Measurements from ENCODE around the gene FBXW7.

Gene FBXW7

DNA sequence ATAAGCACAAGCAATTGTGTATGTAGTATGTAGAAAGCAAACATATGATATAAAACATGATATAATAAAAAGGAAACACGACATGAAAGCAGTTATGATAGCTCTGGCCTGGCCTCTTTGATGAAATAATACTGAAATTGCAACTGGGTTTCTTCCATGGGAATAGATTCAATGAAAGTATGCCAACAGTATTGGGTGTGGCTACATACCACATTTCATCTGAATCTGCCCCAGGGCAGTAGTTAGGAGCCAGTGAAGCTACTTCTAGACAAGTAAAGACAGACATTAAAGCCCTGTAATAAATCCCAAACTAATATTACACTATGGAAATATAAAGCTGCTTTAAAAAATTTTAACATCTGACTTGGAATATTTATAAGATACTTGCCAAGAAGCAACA is 207.3 kb downstream of the FBXW7 start:
- no peak for DNase-seq (ENCODE audit: low spot score)

DNA sequence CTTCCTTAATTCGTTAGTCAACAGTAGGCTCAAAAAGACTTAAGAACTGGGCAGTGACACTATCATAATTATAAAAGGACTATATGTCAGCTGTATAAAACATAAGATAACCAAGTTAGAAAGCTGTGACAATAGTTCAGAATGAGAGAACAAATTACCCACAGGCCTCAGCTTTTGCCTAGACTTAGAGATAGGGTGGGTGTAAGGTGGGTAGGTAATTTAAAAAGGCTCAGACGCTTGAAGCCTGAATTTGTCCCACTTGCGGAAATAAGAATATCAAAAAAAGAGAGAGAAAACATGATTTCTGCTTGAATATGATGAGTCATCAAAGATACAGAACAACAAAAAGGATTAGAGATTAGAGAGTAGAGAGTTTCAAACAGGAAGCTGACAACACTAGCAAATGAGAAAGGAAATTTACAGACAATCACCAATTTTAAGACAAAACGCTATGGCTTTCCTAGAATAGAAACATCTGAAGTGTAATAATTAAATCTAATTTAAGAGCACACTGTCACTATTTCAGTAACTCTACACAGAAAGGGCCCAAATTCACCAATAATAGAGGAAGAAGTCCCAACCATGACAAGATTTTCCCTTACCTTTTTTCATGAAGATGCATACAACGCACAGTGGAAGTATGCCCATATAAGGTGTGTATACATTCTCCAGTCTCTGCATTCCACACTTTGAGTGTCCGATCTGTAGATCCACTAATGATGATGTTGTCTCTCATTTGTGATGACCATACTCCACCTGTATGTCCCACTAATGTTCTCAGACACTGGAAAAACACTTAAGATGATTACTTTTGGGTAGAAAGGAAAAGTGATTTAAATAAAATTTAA is 208.1 kb downstream of the FBXW7 start:
- no peak for DNase-seq (ENCODE audit: low spot score)

DNA sequence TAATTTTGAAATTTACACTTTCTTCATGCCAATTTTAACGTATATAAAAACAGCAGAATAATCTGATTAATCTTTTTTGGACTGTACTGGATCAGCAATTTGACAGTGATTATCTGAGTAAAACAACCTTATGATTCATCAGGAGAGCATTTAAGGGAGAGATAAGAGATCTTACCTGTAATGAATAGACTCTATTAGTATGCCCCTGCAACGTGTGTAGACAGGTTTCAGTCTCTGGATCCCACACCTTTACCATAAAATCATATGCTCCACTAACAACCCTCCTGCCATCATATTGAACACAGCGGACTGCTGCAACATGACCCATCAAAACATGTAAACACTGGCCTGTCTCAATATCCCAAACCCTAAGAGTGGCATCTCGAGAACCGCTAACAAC is 210.1 kb downstream of the FBXW7 start:
- DNase-seq (ENCODE audit: low spot score) = no peak

- no peak for DNase-seq (ENCODE audit: low spot score)
These were observed 212.7 kb downstream of the FBXW7 start for GRCh38 chr4:152323221-152323620.

DNA sequence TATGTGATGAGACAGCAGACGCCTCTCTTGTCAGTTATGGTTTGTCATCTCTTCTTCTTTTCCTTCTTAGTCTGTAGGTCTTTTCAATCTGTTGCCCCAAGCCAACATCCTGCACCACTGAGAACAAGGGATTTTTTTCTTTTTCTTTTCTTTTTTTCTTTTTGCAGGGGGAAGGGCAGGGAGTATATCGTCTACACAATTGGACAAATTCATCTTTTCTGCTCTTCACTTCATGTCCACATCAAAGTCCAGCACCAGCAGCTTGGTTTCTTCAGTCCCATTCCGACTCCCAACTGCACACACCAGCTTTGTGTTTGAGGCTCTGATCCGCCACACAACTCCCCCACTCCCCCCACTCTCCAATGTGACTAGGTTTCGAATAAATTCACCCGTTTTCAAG is 213.2 kb downstream of the FBXW7 start:
- no peak for DNase-seq (ENCODE audit: low spot score)

- DNase-seq (ENCODE audit: low spot score) = no peak
These were observed 214.0 kb downstream of the FBXW7 start for GRCh38 chr4:152321923-152322322.

DNA sequence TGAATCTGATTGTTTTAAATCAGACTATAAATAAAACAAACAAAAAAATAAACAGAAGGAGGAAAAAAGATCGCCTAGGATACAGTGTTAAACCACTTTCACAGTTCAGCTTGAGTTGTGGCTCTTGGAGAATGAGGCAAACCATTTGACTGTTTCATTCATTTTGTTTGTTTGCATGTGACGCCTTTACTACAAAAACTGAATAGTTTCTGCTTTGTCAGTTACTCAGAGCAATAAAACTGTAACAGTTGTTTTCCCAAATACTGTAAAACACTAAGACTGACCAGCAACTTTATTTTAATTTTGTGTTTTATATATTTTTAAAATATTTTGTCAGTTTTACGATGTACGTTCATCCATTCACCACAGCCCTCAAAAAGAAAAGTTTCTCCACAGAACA is 214.5 kb downstream of the FBXW7 start:
- no peak for DNase-seq (ENCODE audit: low spot score)

DNA sequence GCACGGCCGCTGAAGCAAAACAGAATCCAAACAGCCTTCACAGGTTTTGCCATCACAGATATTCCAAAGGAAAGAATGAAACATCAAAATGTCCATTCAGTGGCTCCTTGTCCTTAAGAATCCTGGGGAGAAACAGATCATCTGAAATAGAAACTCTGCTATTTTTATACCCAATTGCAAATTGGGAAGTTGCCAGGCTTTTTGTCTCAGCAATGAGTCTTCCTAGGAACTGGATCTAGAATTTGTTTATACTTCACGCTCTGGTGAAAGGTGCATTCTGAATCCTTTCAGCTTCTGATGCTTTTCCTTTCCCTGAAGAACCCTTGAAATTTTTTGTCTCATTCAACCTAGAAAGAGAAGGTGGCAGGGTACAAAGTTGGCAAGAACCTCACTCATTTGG is 218.9 kb downstream of the FBXW7 start:
- DNase-seq (ENCODE audit: low spot score) = no peak

DNA sequence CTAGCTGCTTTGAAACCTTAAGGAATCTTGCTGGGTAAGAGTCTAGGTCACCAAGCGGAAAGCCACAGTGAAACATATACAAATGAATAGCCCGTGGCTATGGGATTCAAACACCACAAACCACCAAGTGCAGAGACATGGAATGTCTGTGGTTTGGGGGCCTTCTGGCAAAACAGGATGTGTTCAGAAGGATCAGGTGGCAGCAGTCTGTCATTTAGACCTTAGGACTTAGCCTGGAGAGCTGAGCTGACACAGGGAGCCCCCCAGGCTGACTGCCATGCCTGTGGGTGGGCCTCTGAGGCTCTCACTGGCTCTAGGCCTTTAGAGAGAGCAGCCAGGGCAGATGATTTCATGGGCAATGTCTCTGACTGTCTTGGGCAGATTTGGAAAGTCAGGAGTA is 225.6 kb downstream of the FBXW7 start:
- no peak for DNase-seq (ENCODE audit: low spot score)

DNA sequence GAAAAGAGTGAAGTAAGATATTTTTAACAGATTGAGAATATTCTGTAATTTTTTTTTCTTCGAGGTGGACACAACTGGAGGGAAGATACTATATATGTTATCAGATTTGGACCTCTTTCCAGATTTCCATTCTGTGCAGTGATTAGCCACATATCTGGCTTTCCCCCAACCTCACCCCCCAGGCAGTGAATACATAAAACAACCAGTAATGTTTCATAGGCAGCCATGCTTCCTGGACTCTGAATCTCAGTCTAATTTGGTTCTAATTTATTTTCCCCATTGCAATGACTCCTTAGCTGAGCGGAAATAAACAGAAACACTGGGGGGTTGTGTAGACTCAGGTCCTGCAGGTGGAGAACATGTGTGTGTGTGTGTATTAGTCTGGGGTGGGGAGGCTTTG is 226.5 kb downstream of the FBXW7 start:
- no peak for DNase-seq (ENCODE audit: low spot score)

DNA sequence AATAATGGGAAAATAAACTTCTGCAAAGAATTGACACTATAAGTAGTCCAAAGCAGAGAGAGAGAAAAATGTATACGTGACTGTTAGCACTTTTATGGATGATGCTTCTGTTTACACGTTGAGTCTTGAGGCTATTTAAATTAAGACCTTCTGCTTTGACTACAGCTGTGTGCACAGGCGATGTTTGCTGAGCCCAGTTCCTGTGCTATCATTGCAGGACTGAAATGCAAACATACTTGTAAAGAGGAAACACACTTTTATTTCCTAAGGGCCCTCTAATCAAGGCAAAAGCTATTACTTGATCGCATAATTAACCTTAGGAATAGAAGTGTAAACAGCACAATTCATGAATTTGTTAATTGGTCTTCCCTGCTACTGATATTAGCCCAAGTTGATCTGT is 226.9 kb downstream of the FBXW7 start:
- DNase-seq (ENCODE audit: low spot score) = no peak

GRCh38 chr4:152307669-152308068 is 228.2 kb downstream of the FBXW7 start:
- DNase-seq (ENCODE audit: low spot score) = no peak

DNA sequence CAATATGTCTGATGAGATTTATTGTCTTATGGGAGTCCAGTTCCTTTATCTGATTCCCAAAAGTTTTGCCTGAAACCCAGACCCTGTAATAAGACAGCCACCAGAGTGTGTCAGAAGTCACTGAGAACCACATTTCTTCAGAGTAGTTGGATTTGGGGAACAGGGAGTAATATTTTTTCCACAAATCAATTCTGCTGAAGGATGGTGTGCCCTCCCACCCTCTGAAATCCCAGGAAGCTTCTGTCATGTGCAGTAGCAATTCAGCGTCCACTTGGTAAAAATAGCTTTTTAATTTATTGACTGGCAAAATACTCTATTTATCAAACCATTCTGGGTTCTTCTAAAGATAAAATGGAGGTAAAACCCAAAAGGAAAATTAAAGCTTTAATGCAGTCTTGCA is 229.4 kb downstream of the FBXW7 start:
- DNase-seq (ENCODE audit: low spot score) = no peak

DNA sequence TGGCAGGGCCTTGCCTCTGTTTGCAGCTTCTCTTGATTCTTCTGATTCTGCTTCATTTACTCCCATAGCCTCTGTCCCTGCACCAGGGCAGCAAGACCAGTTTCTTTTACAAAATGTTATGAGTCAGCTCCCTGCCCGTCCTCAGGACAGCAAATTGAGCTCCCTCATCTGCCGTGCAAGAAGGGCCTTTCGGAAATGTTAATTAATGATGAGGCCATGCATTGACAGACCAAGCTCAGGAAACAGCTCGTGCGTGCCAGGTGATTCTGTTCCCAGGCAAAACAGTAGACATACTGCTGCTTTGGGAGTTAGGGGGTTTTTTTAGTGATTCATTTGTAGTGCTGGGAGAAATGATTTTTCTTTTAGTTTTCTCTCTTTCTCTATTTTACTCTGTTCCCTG is 231.7 kb downstream of the FBXW7 start:
- DNase-seq (ENCODE audit: low spot score) = no peak

- DNase-seq (ENCODE audit: low spot score) = no peak
These were observed 234.5 kb downstream of the FBXW7 start for GRCh38 chr4:152301381-152301780.

GRCh38 chr4:152299553-152299952 is 236.3 kb downstream of the FBXW7 start:
- DNase-seq (ENCODE audit: low spot score) = no peak

DNA sequence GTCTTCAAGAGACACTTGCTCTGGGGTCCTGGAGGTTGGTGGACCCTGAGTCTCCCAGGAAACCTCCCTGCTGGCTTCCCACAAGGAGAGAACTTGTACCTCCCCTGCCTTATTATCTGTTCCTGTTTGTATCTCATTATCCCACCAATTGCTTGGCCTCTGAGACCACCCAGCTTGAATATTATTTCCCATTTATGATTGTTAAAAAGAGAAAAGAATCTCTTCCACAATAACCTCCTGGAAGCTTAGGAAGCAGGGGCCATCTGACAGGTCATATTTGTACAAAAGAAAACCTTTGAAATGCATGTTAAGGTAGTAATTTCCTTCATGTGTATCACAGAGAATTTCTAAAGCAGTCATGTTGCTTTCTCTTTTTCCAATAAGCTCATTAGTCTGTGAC is 239.5 kb downstream of the FBXW7 start:
- DNase-seq (ENCODE audit: low spot score) = no peak

DNA sequence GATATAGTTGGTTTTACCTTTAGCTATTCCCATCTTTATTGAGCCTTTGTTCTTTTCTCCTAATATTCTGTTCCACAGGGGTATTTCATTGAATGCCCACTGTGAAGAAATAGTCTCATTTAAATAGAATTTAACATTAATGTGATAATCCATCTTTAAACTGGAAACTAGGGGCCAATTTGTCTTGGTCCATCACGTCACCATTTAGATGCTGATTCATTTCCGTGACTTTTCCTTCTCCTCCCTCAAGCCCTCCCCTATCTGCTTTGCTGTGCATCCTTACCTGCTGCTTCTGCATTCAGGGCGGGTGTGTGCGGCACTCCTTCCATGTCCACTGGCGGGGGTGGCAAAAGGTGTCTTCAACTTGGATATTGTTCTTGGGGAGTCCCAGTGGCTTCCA is 241.1 kb downstream of the FBXW7 start:
- no peak for DNase-seq (ENCODE audit: low spot score)

- DNase-seq (ENCODE audit: low spot score) = no peak
These were observed 241.6 kb downstream of the FBXW7 start for GRCh38 chr4:152294331-152294730.

DNA sequence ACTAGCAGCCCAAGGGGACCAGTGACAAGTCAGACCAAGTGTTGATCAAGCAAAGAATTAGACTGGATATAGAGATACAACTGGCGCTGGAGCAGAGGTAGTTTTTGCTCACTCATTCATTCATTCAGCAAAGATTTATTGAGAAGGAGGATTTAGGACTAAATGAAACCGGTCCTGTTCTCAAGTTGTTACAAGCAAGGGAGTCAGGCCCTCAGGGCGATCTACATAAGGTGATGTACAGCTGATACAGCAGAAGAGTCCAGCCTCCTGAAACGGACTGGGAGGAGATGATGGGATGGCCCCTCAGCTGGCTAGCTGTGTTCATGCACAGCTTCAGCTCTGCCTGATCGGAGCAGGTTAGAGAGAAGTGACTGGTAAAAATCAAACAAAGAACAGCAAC is 242.4 kb downstream of the FBXW7 start:
- DNase-seq (ENCODE audit: low spot score) = no peak

DNA sequence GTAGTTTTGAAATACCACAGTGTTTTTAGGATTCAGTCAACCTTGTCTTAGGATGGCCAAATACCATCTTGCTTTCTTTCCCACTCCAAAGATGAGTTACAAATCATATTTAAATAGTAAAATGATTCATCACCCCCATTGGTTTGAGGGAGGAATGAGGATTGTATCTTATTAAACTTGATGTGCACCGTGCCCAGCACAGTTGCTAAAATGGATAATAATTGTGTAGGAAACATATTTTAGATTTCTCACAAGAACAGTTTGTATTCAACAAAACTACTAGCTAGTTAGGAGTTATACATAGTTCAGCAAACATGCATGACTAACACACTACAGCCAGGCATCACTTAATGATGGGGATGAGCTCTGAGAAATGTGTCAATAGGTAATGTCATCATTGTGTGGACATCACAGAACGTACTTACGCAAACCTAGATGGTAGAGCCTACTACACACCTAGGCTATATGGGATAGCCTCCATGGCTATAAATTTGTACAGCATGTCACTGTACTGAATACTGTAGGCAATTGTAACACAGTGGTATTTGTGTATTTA is 245.4 kb downstream of the FBXW7 start:
- DNase-seq (ENCODE audit: low spot score) = no peak

- DNase-seq (ENCODE audit: low spot score) = no peak
These were observed 246.0 kb downstream of the FBXW7 start for GRCh38 chr4:152289941-152290340.

- DNase-seq (ENCODE audit: low spot score) = no peak
These were observed 246.4 kb downstream of the FBXW7 start for GRCh38 chr4:152289541-152289940.
